Ovary (tissue), 9 donors: ENCODE measurements around the gene ANKRD44. TPM values are rescaled to one million over a fixed set of nuclear protein-coding genes. Genes with fewer than 3 reads are reported as not detected.

Source experiments
- DNase-seq, 5 donors: peaks; one replicate each; pipeline ENCODE4 v3.0.0-alpha.2; 2019 to 2020
- H3K27ac ChIP-seq, 2 donors: fragments of 200-600 bp; one replicate each; pipeline versions ENCODE4 v1.5.1 to v1.8.0; 2019 to 2022
- H3K27me3 ChIP-seq: fragments of 200-600 bp; one replicate; pipeline ENCODE4 v1.8.0; 2022
- H3K36me3 ChIP-seq: fragments of 200-600 bp; sonication (generic); one replicate; pipeline ENCODE4 v1.5.1; 2019
- H3K4me1 ChIP-seq: one replicate; pipeline ENCODE4 v1.8.1; 2013; ENCODE audit warnings: mild to moderate bottlenecking, moderate library complexity; ENCODE audit not compliant: insufficient read depth
- H3K4me3 ChIP-seq: fragments of 200-600 bp; sonication (generic); one replicate; pipeline ENCODE4 v1.5.1; 2017
- H3K9me3 ChIP-seq, 2 donors: fragments of 200-600 bp in 1 of 2; sonication (generic) in 1 of 2; one replicate each; pipeline versions ENCODE4 v1.5.1 to v1.8.1; 2013 to 2019; ENCODE audit warnings: mild to moderate bottlenecking in 1 of 2, moderate library complexity in 1 of 2
- EP300 ChIP-seq: sonication (generic); formaldehyde crosslinking; IDR thresholded peaks from one replicate; pipeline ENCODE4 v1.6.1; 2017; ENCODE audit warnings: antibody characterized with exemption
- POLR2A ChIP-seq: fragments of 450-650 bp; IDR thresholded peaks from one replicate; pipeline ENCODE4 v1.6.1; 2017; ENCODE audit warnings: antibody characterized with exemption, mild to moderate bottlenecking, moderate library complexity
- WGBS, 3 donors: extraction: QIAGEN DNeasy Blood & Tissue Kit in 1 of 3; methylation state at CpG; one replicate each; pipeline versions ENCODE4 v1.1.5 to v1.1.7; 2013 to 2017; 5-methylcytosine and 5-hydroxymethylcytosine counted together
- intact Hi-C, 4 donors: fragments of 100-400 bp; cut with DNase I; formaldehyde crosslinking; loops; one replicate each; pipeline versions ENCODE4 v1.11.0 to v1.15.1; 2022 to 2023
- polyA plus RNA-seq, 2 donors: library from polyadenylated mRNA; stranded (reverse); fragments of 200-250 nt in 1 of 2; fragments of 350-450 nt in 1 of 2; fragmentation: Illumina TruSeq in 1 of 2; extraction: RNeasy Lipid Tissue Mini Kit (QIAGEN cat#74804) in 1 of 2; gene quantifications; one replicate each; pipeline ENCODE4 v1.2.3, GENCODE V29; 2013 to 2014
- total RNA-seq, 7 donors: library from RNA; depleted of rRNA in 2 of 7; stranded (reverse); fragments of >200 nt in 2 of 7; fragmentation: NEBNext Ultra II Directional in 3 of 7; extraction: Animal tissue kit (Norgen Biotek cat#: 25700) in 3 of 7; gene quantifications; one replicate each; pipeline versions ENCODE4 v1.1.0 to v1.2.4, GENCODE V29; 2016 to 2023
- TF ChIP-seq, protein P1 (sequence below), 3 donors: fragments of 450-650 bp in 2 of 3; fragments of 200-600 bp in 1 of 3; IDR thresholded peaks; one replicate each; pipeline versions ENCODE4 v1.5.1 to v1.8.0; 2016 to 2022; ENCODE audit warnings: antibody characterized with exemption in 3 of 3, mild to moderate bottlenecking in 1 of 3
- donor health status: DM: no; HTN: no; CAD: no; lungs with moderate emphysema.
- donor health status: DM: no; HTN: no; CAD: no.
- donor health status: Bipolar disorder and iron deficiency.
- donor health status: DM: yes; HTN: yes; CAD: no.
- donor health status: DM: no; HTN: no; CAD: no.
- donor health status: DM: yes; HTN: yes; CAD: no.

Gene ANKRD44
- total and polyA plus RNA-seq, 9 donors = 2.6 to 60.0 (median 11.1) TPM

- TF ChIP-seq EP300 (no peak), POLR2A (no peak)
- TF ChIP-seq, protein P1, sequence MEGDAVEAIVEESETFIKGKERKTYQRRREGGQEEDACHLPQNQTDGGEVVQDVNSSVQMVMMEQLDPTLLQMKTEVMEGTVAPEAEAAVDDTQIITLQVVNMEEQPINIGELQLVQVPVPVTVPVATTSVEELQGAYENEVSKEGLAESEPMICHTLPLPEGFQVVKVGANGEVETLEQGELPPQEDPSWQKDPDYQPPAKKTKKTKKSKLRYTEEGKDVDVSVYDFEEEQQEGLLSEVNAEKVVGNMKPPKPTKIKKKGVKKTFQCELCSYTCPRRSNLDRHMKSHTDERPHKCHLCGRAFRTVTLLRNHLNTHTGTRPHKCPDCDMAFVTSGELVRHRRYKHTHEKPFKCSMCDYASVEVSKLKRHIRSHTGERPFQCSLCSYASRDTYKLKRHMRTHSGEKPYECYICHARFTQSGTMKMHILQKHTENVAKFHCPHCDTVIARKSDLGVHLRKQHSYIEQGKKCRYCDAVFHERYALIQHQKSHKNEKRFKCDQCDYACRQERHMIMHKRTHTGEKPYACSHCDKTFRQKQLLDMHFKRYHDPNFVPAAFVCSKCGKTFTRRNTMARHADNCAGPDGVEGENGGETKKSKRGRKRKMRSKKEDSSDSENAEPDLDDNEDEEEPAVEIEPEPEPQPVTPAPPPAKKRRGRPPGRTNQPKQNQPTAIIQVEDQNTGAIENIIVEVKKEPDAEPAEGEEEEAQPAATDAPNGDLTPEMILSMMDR (IDR thresholded peaks at IDR 0.05) = no peak
- Histone ChIP-seq H3K36me3 (no peaks in the 10 kb centered on the region), H3K27ac (no peak overlapping the region), H3K27me3 (no peaks in the 10 kb centered on the region), H3K4me3 (no peak overlapping the region), H3K9me3 (no peaks in the 10 kb centered on the region), H3K4me1 (no peaks in the 10 kb centered on the region)
- intact Hi-C loops = no loop called here
- WGBS, 3 donors = 48 to 69% (median 65%) methylated on average over 5 of the region's 5 CpGs
- no peak for DNase-seq
Observed at GRCh38 chr2:197034292-197034691, 276.3 kb downstream of the ANKRD44 start.

GRCh38 chr2:197033222-197033621 is 277.4 kb downstream of the ANKRD44 start:
- Histone ChIP-seq H3K9me3 (no peaks in the 10 kb centered on the region), H3K4me3 (no peak overlapping the region), H3K27ac (no peak overlapping the region), H3K36me3 (no peaks in the 10 kb centered on the region), H3K27me3 (no peaks in the 10 kb centered on the region), H3K4me1 (no peaks in the 10 kb centered on the region)
- no peak for DNase-seq
- TF ChIP-seq, protein P1 (IDR thresholded peaks at IDR 0.05) = no peak
- WGBS, 3 donors = 89 to 96% (median 93%) methylated on average over 2 of the region's 2 CpGs
- intact Hi-C loops = no loop called here

- Histone ChIP-seq H3K27me3 (no peaks in the 10 kb centered on the region), H3K4me1 (no peaks in the 10 kb centered on the region), H3K36me3 (no peaks in the 10 kb centered on the region), H3K9me3 (no peaks in the 10 kb centered on the region), H3K27ac (no peak overlapping the region), H3K4me3 (no peak overlapping the region)
- no peak for TF ChIP-seq POLR2A
- TF ChIP-seq, protein P1 (IDR thresholded peaks at IDR 0.05) = no peak
- TF ChIP-seq EP300 = no peak
- intact Hi-C loops = no loop called here
- no peak for DNase-seq
Observed at GRCh38 chr2:197031803-197032202, 278.8 kb downstream of the ANKRD44 start.

GRCh38 chr2:197030090-197030489 is 280.5 kb downstream of the ANKRD44 start:
- H3K27me3 ChIP-seq = no peaks in the 10 kb centered on the region
- WGBS, 3 donors = 81 to 91% (median 85%) methylated on average over 3 of the region's 3 CpGs
- H3K36me3 ChIP-seq = no peaks in the 10 kb centered on the region
- TF ChIP-seq, protein P1 (IDR thresholded peaks at IDR 0.05) = no peak
- TF ChIP-seq POLR2A = no peak
- TF ChIP-seq EP300 = no peak
- DNase-seq = no peak
- no peaks in the 10 kb centered on the region for H3K4me1 ChIP-seq
- H3K27ac ChIP-seq = no peak overlapping the region
- intact Hi-C loops = no loop called here
- no peak overlapping the region for H3K4me3 ChIP-seq
- no peaks in the 10 kb centered on the region for H3K9me3 ChIP-seq

DNA sequence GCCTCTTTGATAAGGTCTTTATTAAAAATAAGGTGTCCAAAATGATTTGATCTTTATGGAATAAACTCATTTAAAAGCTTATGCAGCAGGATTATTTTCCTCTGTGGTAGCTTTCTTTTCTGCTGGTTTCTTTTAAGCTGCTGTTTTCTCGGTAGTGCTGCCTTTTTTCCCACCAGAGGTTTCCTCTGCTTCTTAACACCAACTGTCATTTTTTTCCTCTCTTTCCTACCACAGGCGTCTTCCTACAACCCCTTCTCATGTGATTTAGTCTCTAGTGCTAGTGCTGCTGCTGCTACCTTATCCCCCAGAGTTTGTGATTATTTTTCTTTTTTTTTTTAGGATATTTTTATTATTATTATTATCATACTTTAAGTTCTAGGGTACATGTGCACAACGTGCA is 281.9 kb downstream of the ANKRD44 start:
- TF ChIP-seq EP300 (no peak), POLR2A (no peak)
- TF ChIP-seq, protein P1 (IDR thresholded peaks at IDR 0.05) = no peak
- no peaks in the 10 kb centered on the region for H3K4me1 ChIP-seq
- H3K9me3 ChIP-seq = no peaks in the 10 kb centered on the region
- DNase-seq = no peak
- H3K36me3 ChIP-seq = no peaks in the 10 kb centered on the region
- H3K27ac ChIP-seq = no peak overlapping the region
- no peaks in the 10 kb centered on the region for H3K27me3 ChIP-seq
- WGBS, 3 donors = 74 to 84% (median 81%) methylated on average over 3 of the region's 3 CpGs
- intact Hi-C loops = loop anchor here in 1 of 4 donors (10.0 kb wide), 1 partner anchor 156 kb away; no protein-coding TSS in a partner anchor
- H3K4me3 ChIP-seq = no peak overlapping the region
